GM23338 (cell line): ENCODE data around the gene OR52K1.

Source experiments
- CTCF ChIP-seq, 2 experiments: fragments of 200-600 bp in 1 of 2; sonication (generic) in 1 of 2; conservative IDR thresholded peaks; 2 replicates each; pipeline versions ENCODE4 v1.5.1 to v1.6.1; 2016 to 2017; ENCODE audit warnings: antibody characterized with exemption in 2 of 2, low read depth in 2 of 2, mild to moderate bottlenecking in 2 of 2, moderate library complexity in 1 of 2
- EZH2 ChIP-seq: fragments of 200-600 bp; sonication (generic); IDR thresholded peaks from one replicate; pipeline ENCODE4 v1.8.0; 2017; ENCODE audit warnings: antibody characterized with exemption, mild to moderate bottlenecking, low read depth; ENCODE audit not compliant: unreplicated experiment
- JUNB ChIP-seq: IDR thresholded peaks from one replicate; pipeline ENCODE4 v1.6.1; 2016; ENCODE audit warnings: antibody characterized with exemption; ENCODE audit not compliant: unreplicated experiment
- POLR2AphosphoS5 ChIP-seq: IDR thresholded peaks from 2 replicates; pipeline ENCODE4 v1.6.1; 2016; ENCODE audit warnings: antibody characterized with exemption, low read depth
- ZNF331 ChIP-seq: fragments of 250-450 bp; sonication (Bioruptor Pico); IDR thresholded peaks from 2 replicates; pipeline ENCODE4 v1.5.0; 2020; ENCODE audit warnings: low read depth, mild to moderate bottlenecking, moderate library complexity
- TF ChIP-seq, protein P1 (sequence below): IDR thresholded peaks from one replicate; pipeline ENCODE4 v1.6.1; 2018; ENCODE audit warnings: antibody characterized with exemption; ENCODE audit not compliant: unreplicated experiment

DNA sequence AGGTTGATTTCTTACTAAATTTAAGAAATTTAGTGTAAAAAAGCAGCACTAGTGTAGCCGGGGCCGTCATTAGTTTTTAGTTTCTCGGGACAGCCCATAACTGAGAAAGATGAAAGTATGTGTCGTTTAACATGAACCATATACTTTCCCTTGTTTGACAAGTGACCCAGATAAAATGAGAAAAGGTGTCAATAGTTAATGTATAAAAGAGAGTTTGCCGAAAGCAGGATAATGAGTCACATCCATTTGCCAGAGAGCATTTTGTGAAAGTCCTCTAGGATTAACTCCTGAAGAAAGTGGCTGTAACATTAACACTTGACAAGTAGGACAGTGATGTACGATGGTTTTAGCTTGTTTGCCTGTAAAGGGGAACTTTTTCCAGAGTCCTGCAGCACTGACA is 13.5 kb downstream of the OR52K1 start:
- TF ChIP-seq CTCF (conservative IDR thresholded peaks at IDR 0.05; ENCODE audit: low read depth in 2 of 2) (no peak), ZNF331 (CRISPR knock-in tag) (no peak), POLR2AphosphoS5 (no peak), JUNB (no peak), EZH2 (no peak)
- TF ChIP-seq, protein P1, sequence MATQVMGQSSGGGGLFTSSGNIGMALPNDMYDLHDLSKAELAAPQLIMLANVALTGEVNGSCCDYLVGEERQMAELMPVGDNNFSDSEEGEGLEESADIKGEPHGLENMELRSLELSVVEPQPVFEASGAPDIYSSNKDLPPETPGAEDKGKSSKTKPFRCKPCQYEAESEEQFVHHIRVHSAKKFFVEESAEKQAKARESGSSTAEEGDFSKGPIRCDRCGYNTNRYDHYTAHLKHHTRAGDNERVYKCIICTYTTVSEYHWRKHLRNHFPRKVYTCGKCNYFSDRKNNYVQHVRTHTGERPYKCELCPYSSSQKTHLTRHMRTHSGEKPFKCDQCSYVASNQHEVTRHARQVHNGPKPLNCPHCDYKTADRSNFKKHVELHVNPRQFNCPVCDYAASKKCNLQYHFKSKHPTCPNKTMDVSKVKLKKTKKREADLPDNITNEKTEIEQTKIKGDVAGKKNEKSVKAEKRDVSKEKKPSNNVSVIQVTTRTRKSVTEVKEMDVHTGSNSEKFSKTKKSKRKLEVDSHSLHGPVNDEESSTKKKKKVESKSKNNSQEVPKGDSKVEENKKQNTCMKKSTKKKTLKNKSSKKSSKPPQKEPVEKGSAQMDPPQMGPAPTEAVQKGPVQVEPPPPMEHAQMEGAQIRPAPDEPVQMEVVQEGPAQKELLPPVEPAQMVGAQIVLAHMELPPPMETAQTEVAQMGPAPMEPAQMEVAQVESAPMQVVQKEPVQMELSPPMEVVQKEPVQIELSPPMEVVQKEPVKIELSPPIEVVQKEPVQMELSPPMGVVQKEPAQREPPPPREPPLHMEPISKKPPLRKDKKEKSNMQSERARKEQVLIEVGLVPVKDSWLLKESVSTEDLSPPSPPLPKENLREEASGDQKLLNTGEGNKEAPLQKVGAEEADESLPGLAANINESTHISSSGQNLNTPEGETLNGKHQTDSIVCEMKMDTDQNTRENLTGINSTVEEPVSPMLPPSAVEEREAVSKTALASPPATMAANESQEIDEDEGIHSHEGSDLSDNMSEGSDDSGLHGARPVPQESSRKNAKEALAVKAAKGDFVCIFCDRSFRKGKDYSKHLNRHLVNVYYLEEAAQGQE = no peak
